ENCODE measurements around the gene TUBGCP3.

Gene TUBGCP3

GRCh38 chr13:112469071-112469745 is 118.7 kb downstream of the TUBGCP3 start:
- no peaks in the 10 kb centered on the region for H4K20me1 ChIP-seq
- peaks cover 16% of the 10 kb centered on the region for H3K9me3 ChIP-seq
- H3K27me3 ChIP-seq, result no peaks in the 10 kb centered on the region
- H3K4me2 ChIP-seq, result peak overlapping the region; percentile 28; the same call in 1 of the 2 replicates
- H3K4me1 ChIP-seq, result peaks cover 11% of the 10 kb centered on the region
- no peak overlapping the region for H3K4me3 ChIP-seq
- no peaks in the 10 kb centered on the region; the same call in 1 of the 2 replicates for H3K36me3 ChIP-seq
- 0 out of 2 replicates have a peak overlapping the region, but pooled peaks have one; percentile 8 for H3K27ac ChIP-seq
- no peak overlapping the region for H3K9ac ChIP-seq
- no peak for TF ChIP-seq Cebpa-rat (IDR thresholded peaks at IDR 0.05)

- Histone ChIP-seq H3K4me1 (peaks cover 11% of the 10 kb centered on the region), H3K27ac (no peak overlapping the region), H4K20me1 (no peaks in the 10 kb centered on the region), H3K9ac (no peak overlapping the region), H3K9me3 (peaks cover 16% of the 10 kb centered on the region), H3K36me3 (no peaks in the 10 kb centered on the region; the same call in 1 of the 2 replicates), H3K4me3 (no peak overlapping the region), H3K27me3 (no peaks in the 10 kb centered on the region), H3K4me2 (no peak overlapping the region)
- no peak for TF ChIP-seq Cebpa-rat (IDR thresholded peaks at IDR 0.05)
Observed at GRCh38 chr13:112468069-112468468, 119.9 kb downstream of the TUBGCP3 start.

- Histone ChIP-seq H3K27ac (no peak overlapping the region), H3K9me3 (peaks cover 22% of the 10 kb centered on the region), H3K27me3 (no peaks in the 10 kb centered on the region), H3K36me3 (no peaks in the 10 kb centered on the region; the same call in 1 of the 2 replicates), H4K20me1 (no peaks in the 10 kb centered on the region), H3K4me3 (no peak overlapping the region), H3K9ac (no peak overlapping the region), H3K4me1 (peaks cover 11% of the 10 kb centered on the region), H3K4me2 (no peak overlapping the region)
- no peak for TF ChIP-seq Cebpa-rat (IDR thresholded peaks at IDR 0.05)
Observed at GRCh38 chr13:112467236-112467635, 120.7 kb downstream of the TUBGCP3 start.

- Histone ChIP-seq H3K9me3 (peaks cover 27% of the 10 kb centered on the region), H3K4me3 (no peak overlapping the region), H3K4me1 (peaks cover 11% of the 10 kb centered on the region), H3K9ac (no peak overlapping the region), H3K27me3 (no peaks in the 10 kb centered on the region), H3K36me3 (peaks cover 2% of the 10 kb centered on the region), H4K20me1 (no peaks in the 10 kb centered on the region), H3K27ac (no peak overlapping the region), H3K4me2 (no peak overlapping the region)
- no peak for TF ChIP-seq Cebpa-rat (IDR thresholded peaks at IDR 0.05)
Observed at GRCh38 chr13:112466132-112467058, 121.6 kb downstream of the TUBGCP3 start.

- peaks cover 5% of the 10 kb centered on the region for H3K36me3 ChIP-seq
- H3K4me2 ChIP-seq, result no peak overlapping the region
- TF ChIP-seq Cebpa-rat (IDR thresholded peaks at IDR 0.05), result no peak
- H3K9ac ChIP-seq, result no peak overlapping the region
- no peak overlapping the region for H3K27ac ChIP-seq
- H4K20me1 ChIP-seq, result no peaks in the 10 kb centered on the region
- H3K9me3 ChIP-seq, result peaks cover 24% of the 10 kb centered on the region
- no peak overlapping the region for H3K4me3 ChIP-seq
- peaks cover 17% of the 10 kb centered on the region for H3K4me1 ChIP-seq
- H3K27me3 ChIP-seq, result no peaks in the 10 kb centered on the region
Observed at GRCh38 chr13:112465251-112466131, 122.5 kb downstream of the TUBGCP3 start.

GRCh38 chr13:112464720-112465119 is 123.2 kb downstream of the TUBGCP3 start:
- peaks cover 11% of the 10 kb centered on the region for H3K4me1 ChIP-seq
- no peak for TF ChIP-seq Cebpa-rat (IDR thresholded peaks at IDR 0.05)
- no peak overlapping the region for H3K4me2 ChIP-seq
- H3K27ac ChIP-seq, result no peak overlapping the region
- H3K27me3 ChIP-seq, result no peaks in the 10 kb centered on the region
- H3K4me3 ChIP-seq, result no peak overlapping the region
- H3K9me3 ChIP-seq, result peaks cover 27% of the 10 kb centered on the region
- H3K36me3 ChIP-seq, result peaks cover 5% of the 10 kb centered on the region
- no peaks in the 10 kb centered on the region for H4K20me1 ChIP-seq
- H3K9ac ChIP-seq, result no peak overlapping the region

GRCh38 chr13:112462408-112462807 is 125.5 kb downstream of the TUBGCP3 start:
- TF ChIP-seq Cebpa-rat (IDR thresholded peaks at IDR 0.05), result no peak
- Histone ChIP-seq H3K27me3 (no peaks in the 10 kb centered on the region), H3K4me3 (no peak overlapping the region), H4K20me1 (no peaks in the 10 kb centered on the region), H3K27ac (no peak overlapping the region), H3K9me3 (peaks cover 31% of the 10 kb centered on the region), H3K4me1 (peaks cover 5% of the 10 kb centered on the region; the same call in 1 of the 2 replicates), H3K36me3 (peaks cover 5% of the 10 kb centered on the region; the same call in 1 of the 2 replicates), H3K4me2 (no peak overlapping the region), H3K9ac (no peak overlapping the region)

GRCh38 chr13:112457485-112457884 is 130.5 kb downstream of the TUBGCP3 start:
- peaks cover 19% of the 10 kb centered on the region for H3K4me1 ChIP-seq
- peaks cover 27% of the 10 kb centered on the region for H3K9me3 ChIP-seq
- H3K27me3 ChIP-seq, result no peaks in the 10 kb centered on the region
- no peak overlapping the region for H3K9ac ChIP-seq
- H3K27ac ChIP-seq, result no peak overlapping the region
- peaks cover 5% of the 10 kb centered on the region; the same call in 1 of the 2 replicates for H3K36me3 ChIP-seq
- TF ChIP-seq Cebpa-rat (IDR thresholded peaks at IDR 0.05), result no peak
- no peak overlapping the region for H3K4me3 ChIP-seq
- H3K4me2 ChIP-seq, result no peak overlapping the region
- H4K20me1 ChIP-seq, result no peaks in the 10 kb centered on the region

GRCh38 chr13:112457081-112457480 is 130.9 kb downstream of the TUBGCP3 start:
- H3K9me3 ChIP-seq, result peaks cover 23% of the 10 kb centered on the region
- no peaks in the 10 kb centered on the region for H3K27me3 ChIP-seq
- H3K4me2 ChIP-seq, result no peak overlapping the region
- peaks cover 5% of the 10 kb centered on the region; the same call in 1 of the 2 replicates for H3K36me3 ChIP-seq
- H3K4me1 ChIP-seq, result peaks cover 23% of the 10 kb centered on the region
- H4K20me1 ChIP-seq, result no peaks in the 10 kb centered on the region
- H3K9ac ChIP-seq, result no peak overlapping the region
- no peak overlapping the region for H3K27ac ChIP-seq
- H3K4me3 ChIP-seq, result no peak overlapping the region
- no peak for TF ChIP-seq Cebpa-rat (IDR thresholded peaks at IDR 0.05)
